Urothelium cell line (cell line): ENCODE measurements around the gene MTX1.
A peak's percentile ranks its signal among the peaks of the same experiment; 100 is the strongest.
"Not testable (repeated sequence)": the region's sequence is repeated elsewhere in the genome, so short reads cannot be mapped to it uniquely, and the experiment has no call there.

Source experiments
- DNase-seq: peaks from one replicate; pipeline ENCODE4 v3.0.0; 2011; ENCODE audit warnings: low spot score, mixed read lengths
- FAIRE-seq: peaks from 2 replicates; lab custom pipeline; 2011; peaks lifted over from hg19 to GRCh38; lab: Jason Lieb, UNC

MTX1 gene

DNA sequence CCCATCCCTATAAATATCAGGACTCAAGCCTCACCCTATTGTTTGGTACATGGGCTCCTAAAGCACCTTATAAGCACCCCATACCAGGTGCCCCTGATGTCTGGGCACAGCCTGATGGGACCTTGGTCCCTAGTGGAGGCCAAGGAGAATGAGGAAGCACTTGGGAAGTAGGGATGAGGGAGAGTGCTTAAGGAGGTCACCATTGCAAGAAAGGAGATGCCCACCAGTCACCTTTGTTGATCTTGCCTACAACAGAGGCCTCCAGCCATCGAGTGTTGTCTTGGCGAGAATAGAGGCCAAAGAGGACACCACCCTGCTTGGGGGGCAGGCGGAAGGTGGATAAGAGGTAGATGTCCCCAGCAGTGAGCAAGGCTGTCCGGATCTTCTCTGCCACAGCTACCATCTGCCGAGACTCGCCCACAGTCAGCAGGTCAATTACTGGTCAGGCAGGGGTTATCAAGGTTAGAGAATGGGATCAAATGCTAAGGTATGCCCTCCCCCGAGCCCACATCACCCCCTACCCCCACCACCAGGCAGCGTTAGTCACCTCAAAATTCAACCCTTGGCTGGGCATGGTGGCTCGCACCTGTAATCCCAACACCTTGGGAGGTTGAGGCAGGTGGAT is 2.4 kb upstream of the MTX1 start:
- no peak for DNase-seq
- no peak for FAIRE-seq

GRCh38 chr1:155206891-155207805 is 1.3 kb upstream of the MTX1 start:
- DNase-seq (peak; percentile 77), FAIRE-seq (peak; percentile 5)

GRCh38 chr1:155207806-155208540 is 522 bp upstream of the MTX1 start, which contains the start of gene THBS3:
Gene THBS3 (minus strand): TSS chr1:155207897. CDS start chr1:155207876, 21 bp downstream.
- FAIRE-seq (no peak), DNase-seq (peak; percentile 32)

DNA sequence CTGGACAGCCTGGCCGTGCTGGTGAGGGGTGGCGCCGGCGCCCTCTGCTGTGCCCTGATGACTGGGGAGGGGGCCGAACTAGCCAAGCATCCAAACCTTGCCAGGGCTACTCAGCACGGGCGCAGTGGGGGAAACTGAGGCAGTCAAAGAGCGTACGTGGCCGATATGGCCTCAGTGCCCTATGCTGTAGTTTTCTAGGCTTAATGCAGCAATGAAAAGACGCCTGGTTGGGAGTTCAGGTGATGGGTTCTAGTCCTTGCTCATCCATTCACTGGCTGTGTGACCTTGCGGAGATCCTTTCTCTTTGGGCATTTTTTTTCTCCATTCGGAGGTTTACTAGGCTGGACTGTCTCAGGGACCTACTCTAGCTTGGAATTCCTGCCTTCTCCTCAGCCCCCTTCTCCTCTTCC is 822 bp downstream of the MTX1 start:
- no peak for DNase-seq
- no peak for FAIRE-seq

- FAIRE-seq (no peak), DNase-seq (no peak)
Measured at GRCh38 chr1:155210314-155211104, 2.0 kb downstream of the MTX1 start.

DNA sequence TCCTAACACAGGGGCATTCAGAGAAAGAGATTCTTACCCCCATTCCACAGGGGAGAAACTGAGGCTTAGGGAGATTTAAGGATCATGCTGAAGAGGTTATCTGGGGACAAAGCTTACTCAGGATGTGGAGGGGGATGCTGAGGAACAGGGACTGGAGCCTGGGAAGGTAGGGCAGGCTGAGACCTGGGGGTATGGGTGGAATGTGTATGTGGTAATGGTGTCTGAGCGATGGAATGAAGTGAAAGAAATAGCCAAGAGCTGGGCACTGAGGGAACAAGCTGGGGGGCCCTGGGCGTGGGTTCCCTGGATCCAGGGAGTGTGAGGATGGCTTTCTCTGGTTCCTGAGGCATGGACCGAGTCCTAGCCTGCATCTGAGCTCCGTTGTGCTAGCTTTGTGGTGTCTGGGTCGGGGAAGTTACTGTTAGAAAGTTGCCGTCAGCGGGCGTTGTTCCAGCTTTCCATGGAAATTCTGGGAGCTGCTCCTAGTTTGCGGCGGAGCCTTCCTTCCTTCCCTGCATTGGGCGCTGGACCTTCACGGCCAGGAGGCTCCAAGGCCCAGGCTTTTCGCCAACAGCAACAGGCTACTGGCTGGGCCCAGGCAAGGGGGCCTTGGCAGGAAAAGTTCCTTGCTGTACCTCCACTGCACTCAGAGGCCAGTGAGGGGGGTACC is 3.0 kb downstream of the MTX1 start:
- not testable (repeated sequence) for FAIRE-seq, DNase-seq

- not testable (repeated sequence) for DNase-seq, FAIRE-seq
Measured at GRCh38 chr1:155212051-155212440, 3.6 kb downstream of the MTX1 start.

GRCh38 chr1:155214702-155215101 is 6.2 kb downstream of the MTX1 start:
- FAIRE-seq, DNase-seq: not testable (repeated sequence)

DNA sequence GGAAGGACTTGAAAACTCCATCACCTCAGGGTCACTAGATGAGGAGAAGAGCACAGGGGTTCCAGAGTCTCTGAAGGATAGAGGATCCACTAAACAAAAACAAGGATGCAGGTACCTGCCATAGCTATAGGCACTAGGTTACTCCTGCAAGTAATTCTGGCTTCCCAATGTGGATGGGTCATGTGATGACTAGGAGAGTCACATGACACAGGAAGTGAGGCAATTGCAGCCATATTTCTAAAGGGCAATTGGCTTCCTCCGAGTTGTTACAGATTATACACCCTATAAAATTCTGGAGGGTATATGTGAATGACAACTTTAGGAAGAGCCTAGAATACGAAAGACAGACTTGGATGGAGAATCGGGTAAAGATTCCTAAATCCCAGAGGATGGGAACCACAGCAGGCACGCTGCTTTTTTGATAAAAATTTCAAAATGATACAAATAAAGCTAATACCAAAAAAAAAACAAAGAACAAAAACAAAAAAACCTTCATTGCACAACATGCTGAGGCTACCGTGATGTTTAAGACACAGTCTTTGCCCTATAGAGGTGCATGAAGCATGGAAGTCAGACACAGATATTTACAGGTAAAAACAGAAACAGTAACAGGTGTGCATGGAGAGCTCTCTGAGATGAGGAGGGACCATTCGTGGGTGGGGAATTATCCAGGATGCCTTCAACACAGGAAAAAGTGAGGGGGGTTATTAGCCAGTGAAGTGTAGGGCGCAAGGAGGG is 10.5 kb downstream of the MTX1 start:
- DNase-seq (peak; percentile 54), FAIRE-seq (no peak)

DNA sequence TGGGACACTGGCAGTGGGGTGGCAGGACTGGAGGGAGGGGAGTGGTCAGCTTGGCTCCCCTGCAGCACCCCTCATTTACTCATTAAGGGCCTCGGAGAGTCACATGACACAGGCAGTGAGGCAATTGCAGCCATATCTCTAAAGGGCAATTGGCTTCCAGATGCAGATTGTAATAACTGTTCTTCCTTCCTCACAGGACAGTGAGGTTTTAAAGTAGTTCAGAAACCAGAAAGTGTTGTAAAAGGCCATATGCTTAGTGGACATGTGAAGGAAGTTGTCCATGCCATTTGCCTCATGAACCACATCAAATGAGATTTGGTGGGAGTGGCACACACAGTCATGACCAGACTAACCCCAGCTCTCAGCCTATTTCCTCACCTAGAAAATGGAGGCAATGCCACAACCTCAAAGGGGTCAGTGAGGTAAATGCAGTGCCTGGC is 11.1 kb downstream of the MTX1 start:
- FAIRE-seq, result no peak
- no peak for DNase-seq

DNA sequence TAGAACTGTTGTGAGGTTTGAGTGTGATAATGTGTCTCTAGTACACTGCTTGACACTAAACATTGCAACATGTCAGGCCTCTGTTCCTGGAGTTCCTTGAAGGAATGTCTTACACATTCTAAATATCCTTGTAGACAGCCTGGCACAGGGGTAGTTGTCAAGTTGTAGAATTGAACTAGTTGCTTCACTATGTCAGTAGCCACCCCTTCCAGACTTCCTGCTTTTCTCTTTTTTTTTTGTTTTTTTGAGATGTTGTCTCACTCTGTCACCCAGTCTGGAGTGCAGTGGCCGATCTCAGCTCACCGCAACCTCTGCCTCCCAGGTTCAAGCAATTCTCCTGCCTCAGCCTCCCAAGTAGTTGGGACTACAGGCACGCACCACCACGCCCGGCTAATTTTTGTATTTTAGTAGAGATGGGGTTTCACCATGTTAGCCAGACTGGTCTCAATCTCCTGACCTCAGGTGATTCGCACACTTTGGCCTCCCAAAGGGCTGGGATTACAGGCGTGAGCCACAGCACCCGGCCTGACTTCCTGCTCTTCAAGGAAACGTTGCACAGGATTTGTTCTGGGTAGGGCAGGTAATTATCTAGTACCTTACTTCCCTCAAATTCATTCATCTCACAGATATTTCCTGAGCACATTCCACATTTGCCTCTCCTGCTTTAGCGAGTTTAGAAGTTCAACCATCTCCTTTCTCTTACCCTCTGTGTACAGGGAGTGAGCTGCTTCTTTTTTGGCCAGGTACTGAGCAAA is 11.9 kb downstream of the MTX1 start:
- not testable (repeated sequence) for FAIRE-seq, DNase-seq

DNA sequence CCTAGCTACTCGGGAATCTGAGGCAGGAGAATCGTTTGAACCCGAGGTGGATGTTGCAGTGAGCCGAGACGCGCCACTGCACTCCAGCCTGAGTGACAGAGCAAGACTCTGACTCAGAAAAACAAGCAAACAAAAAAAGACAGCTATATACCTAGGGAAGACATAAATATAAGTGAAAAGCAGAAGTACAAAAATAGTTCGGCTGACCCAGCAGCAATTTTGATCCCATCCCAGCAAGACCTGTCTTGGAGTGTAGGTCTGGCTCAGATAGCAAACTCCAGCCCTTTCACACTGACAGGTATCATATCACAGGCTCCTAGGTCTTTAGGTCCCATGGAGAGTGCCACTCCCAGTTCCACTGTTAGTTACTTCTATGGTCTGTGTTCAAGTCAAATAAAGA is 14.6 kb downstream of the MTX1 start:
- DNase-seq (no peak), FAIRE-seq (no peak)

DNA sequence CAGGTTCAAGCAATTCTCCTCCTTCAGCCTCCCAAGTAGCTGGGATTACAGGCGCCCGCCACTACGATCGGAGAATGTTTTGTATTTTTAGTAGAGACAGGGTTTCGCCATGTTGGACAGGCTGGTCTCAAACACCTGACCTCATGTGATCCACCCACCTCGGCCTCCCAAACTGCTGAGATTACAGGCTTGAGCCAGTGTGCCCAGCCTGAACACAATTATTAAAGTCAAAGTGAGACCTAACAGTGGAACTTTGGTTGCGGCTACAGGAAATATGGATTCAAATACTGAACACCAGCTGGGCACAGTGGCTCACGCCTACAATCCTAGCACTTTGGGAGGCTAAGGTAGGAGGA is 16.9 kb downstream of the MTX1 start:
- DNase-seq, FAIRE-seq: not testable (repeated sequence)

DNA sequence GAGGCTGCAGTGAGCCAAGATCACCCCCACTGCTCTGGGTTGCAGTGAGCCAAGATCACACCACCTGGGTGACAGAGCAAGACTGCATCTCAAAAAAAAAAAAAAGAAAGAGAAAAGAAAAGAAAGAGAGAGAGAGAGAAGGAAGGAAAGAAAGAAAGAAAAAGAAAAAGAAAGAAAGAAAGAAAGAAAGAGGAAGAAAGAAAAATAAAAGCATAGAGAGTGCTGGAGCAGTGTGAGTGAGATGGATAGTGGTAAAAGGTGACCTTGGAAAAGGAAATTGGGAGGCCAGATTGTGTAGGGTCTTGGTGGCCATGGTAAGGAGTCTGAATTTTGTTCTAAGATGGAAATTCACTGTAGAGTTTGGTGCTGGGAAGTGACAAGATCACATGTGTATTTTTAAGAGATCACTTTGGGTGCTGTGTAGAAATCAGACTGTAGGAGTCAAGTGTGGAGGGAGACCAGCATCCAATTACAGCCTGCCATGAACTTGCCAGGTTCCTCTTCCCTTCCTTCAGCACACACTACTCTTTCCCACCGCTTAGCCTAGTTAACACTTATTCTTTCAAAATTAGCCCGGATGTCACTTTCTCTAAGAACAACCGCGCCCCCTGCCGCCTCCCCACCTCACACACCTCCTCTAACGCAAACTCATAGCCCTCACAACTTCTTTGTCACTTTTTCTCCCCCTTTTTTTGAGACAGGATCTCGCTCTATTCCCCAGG is 17.9 kb downstream of the MTX1 start:
- DNase-seq (peak; percentile 68), FAIRE-seq (no peak)

- DNase-seq (peak; percentile 56), FAIRE-seq (no peak)
Measured at GRCh38 chr1:155226910-155227260, 18.4 kb downstream of the MTX1 start.

DNA sequence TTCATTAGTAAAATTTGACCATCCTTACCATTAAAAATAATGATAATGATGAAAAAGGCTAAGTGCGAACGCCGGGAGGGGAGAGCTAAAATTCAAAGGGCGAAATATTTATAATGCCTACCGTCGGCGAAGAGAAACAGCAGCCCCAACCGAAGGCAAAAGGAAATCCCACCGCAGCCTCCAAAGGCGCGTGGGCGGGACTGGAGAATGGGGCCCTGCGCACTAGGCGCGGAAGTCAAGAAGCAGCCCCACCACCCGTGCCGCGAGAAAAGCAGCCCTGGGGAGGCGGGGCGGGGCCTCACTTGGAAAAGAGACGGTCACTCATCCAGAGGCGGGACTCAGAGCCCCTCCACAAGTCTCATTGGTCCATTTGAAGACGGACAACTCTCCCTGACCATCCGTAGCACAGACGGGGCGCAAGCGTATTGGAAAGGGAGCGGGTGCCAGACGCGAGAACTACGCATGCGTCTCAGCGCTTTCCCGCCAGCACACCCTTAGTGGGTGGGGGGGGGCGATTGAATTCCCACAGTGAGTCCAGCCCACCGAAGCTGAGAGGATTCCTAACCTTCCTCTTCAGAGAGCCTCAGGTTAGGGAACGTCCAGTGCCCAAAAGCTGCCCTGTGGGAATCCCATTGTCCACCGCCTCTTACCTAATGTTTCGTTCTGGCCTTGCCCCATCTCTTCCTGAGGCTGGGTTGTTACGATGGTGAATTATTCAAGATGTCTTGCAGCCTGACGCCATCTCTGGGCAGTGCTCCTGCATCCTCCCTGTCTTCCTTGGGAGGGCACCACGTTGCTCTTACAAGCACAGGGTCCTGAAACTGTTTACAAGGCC is 19.0 kb downstream of the MTX1 start:
- peak; percentile 99 for DNase-seq
- no peak for FAIRE-seq

GRCh38 chr1:155228096-155228427 is 19.6 kb downstream of the MTX1 start:
- no peak for DNase-seq
- no peak for FAIRE-seq
